OCI-LY1 (cell line): ENCODE measurements around the gene CRTC3.

Experiments
- H2AFZ ChIP-seq: fragments of 200-600 bp; sonication (generic), shearing (Covaris generic); 2 replicates; pipeline ENCODE4 v1.6.0; 2014; ENCODE audit warnings: antibody characterized with exemption, mild to moderate bottlenecking, low read length
- H3F3A ChIP-seq: fragments of 200-600 bp; sonication (generic), shearing (Covaris generic); 2 replicates; pipeline ENCODE4 v1.6.0; 2014; ENCODE audit warnings: mild to moderate bottlenecking, antibody characterized with exemption, low read length, moderate library complexity; ENCODE audit not compliant: insufficient read depth
- H3K27ac ChIP-seq: fragments of 200-600 bp; sonication (generic); 2 replicates; pipeline ENCODE4 v1.5.1; 2014; ENCODE audit warnings: low read length, mixed run types, mild to moderate bottlenecking, low read depth; ENCODE audit not compliant: poor library complexity, severe bottlenecking
- H3K27me3 ChIP-seq: fragments of 200-600 bp; sonication (generic); 2 replicates; pipeline ENCODE4 v1.6.0; 2014; ENCODE audit warnings: antibody characterized with exemption, mild to moderate bottlenecking, low read length, moderate library complexity; ENCODE audit not compliant: insufficient read depth
- H3K36me3 ChIP-seq: fragments of 200-600 bp; sonication (generic); 2 replicates; pipeline ENCODE4 v1.6.1; 2014; ENCODE audit warnings: mild to moderate bottlenecking, antibody characterized with exemption, low read length, moderate library complexity, mixed read lengths; ENCODE audit not compliant: insufficient read depth
- H3K4me1 ChIP-seq: fragments of 200-600 bp; sonication (generic); 2 replicates; pipeline ENCODE4 v1.5.1; 2014; ENCODE audit warnings: mild to moderate bottlenecking, low read length, moderate library complexity; ENCODE audit not compliant: insufficient read depth, severe bottlenecking
- H3K4me2 ChIP-seq: fragments of 200-600 bp; sonication (generic), shearing (Covaris generic); 2 replicates; pipeline ENCODE4 v1.6.1; 2014; ENCODE audit warnings: low read length
- H3K4me3 ChIP-seq: fragments of 200-600 bp; sonication (generic); 2 replicates; pipeline ENCODE4 v1.5.1; 2014; ENCODE audit warnings: low read length, low read depth, mild to moderate bottlenecking, mixed read lengths; ENCODE audit not compliant: poor library complexity, severe bottlenecking
- H3K79me2 ChIP-seq: fragments of 200-600 bp; shearing (Covaris generic); 2 replicates; pipeline ENCODE4 v1.6.1; 2016; ENCODE audit warnings: mixed run types, low read length, mixed read lengths; ENCODE audit not compliant: insufficient read depth
- H3K9ac ChIP-seq: fragments of 200-600 bp; sonication (generic), shearing (Covaris generic); 2 replicates; pipeline ENCODE4 v1.6.1; 2014; ENCODE audit warnings: mild to moderate bottlenecking, low read length, mixed read lengths
- H3K9me2 ChIP-seq: fragments of 200-600 bp; sonication (generic), shearing (Covaris generic); 2 replicates; pipeline ENCODE4 v1.6.1; 2014; ENCODE audit warnings: low read depth, mild to moderate bottlenecking, low read length, mixed read lengths
- H3K9me3 ChIP-seq: fragments of 200-600 bp; shearing (Covaris generic); 2 replicates; pipeline ENCODE4 v1.6.1; 2014; ENCODE audit warnings: low read length, mixed read lengths
- H4K20me1 ChIP-seq: fragments of 200-600 bp; sonication (generic), shearing (Covaris generic); 2 replicates; pipeline ENCODE4 v1.6.0; 2016; ENCODE audit warnings: mild to moderate bottlenecking, low read length; ENCODE audit not compliant: insufficient read depth
- EZH2 ChIP-seq: fragments of 200-600 bp; sonication (generic), shearing (Covaris generic); IDR thresholded peaks from 2 replicates; pipeline ENCODE4 v1.8.0; 2017; ENCODE audit warnings: borderline replicate concordance, mixed run types, mild to moderate bottlenecking, antibody characterized with exemption, low read length, moderate library complexity, mixed read lengths
- TF ChIP-seq, protein P1 (sequence below): fragments of 200-600 bp; sonication (generic), shearing (Covaris generic); IDR thresholded peaks from 2 replicates; pipeline ENCODE4 v1.5.1; 2017; ENCODE audit warnings: mild to moderate bottlenecking, antibody characterized with exemption, low read length, moderate library complexity, mixed read lengths

CRTC3 gene

DNA sequence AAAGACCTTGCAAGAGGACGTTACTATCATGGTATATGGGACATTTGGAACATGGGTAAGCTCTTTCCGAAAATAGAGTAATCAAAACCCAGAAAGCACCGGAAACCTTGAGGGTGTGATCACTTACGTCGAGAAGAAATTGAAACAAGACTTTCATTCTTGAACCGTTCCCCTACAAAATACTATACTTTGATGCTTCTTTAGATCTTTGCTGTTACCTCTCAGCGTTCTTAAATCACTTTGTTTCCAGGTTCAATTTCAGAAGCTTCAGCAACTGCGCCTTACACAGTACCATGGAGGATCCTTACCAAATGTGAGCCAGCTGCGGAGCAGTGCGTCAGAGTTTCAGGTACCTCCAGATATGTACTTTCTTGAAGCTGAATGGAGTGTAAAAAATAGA is 10.1 kb downstream of the CRTC3 start:
- Histone ChIP-seq H3K4me3 (no peak overlapping the region), H3K27ac (no peak overlapping the region), H2AFZ (no peak overlapping the region), H3K4me1 (peaks cover 6% of the 10 kb centered on the region), H3K27me3 (no peaks in the 10 kb centered on the region), H3K9me2 (no peaks in the 10 kb centered on the region), H3K9ac (no peak overlapping the region), H4K20me1 (no peaks in the 10 kb centered on the region), H3K9me3 (no peaks in the 10 kb centered on the region), H3F3A (no peaks in the 10 kb centered on the region), H3K4me2 (no peak overlapping the region), H3K36me3 (no peaks in the 10 kb centered on the region), H3K79me2 (no peaks in the 10 kb centered on the region)
- no peak for TF ChIP-seq EZH2

- Histone ChIP-seq H3K9me2 (no peaks in the 10 kb centered on the region), H2AFZ (no peak overlapping the region), H3K4me3 (no peak overlapping the region), H3K27me3 (no peaks in the 10 kb centered on the region), H3F3A (no peaks in the 10 kb centered on the region), H3K9ac (no peak overlapping the region), H4K20me1 (no peaks in the 10 kb centered on the region), H3K36me3 (no peaks in the 10 kb centered on the region), H3K4me1 (peaks cover 6% of the 10 kb centered on the region), H3K79me2 (no peaks in the 10 kb centered on the region), H3K4me2 (no peak overlapping the region), H3K27ac (no peak overlapping the region), H3K9me3 (no peaks in the 10 kb centered on the region)
- TF ChIP-seq EZH2 = no peak
- TF ChIP-seq, protein P1, sequence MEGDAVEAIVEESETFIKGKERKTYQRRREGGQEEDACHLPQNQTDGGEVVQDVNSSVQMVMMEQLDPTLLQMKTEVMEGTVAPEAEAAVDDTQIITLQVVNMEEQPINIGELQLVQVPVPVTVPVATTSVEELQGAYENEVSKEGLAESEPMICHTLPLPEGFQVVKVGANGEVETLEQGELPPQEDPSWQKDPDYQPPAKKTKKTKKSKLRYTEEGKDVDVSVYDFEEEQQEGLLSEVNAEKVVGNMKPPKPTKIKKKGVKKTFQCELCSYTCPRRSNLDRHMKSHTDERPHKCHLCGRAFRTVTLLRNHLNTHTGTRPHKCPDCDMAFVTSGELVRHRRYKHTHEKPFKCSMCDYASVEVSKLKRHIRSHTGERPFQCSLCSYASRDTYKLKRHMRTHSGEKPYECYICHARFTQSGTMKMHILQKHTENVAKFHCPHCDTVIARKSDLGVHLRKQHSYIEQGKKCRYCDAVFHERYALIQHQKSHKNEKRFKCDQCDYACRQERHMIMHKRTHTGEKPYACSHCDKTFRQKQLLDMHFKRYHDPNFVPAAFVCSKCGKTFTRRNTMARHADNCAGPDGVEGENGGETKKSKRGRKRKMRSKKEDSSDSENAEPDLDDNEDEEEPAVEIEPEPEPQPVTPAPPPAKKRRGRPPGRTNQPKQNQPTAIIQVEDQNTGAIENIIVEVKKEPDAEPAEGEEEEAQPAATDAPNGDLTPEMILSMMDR = no peak
These were observed 11.0 kb downstream of the CRTC3 start for GRCh38 chr15:90540768-90541167.

GRCh38 chr15:90545095-90545494 is 15.4 kb downstream of the CRTC3 start:
- Histone ChIP-seq H2AFZ (no peak overlapping the region), H3K9me2 (no peaks in the 10 kb centered on the region), H3K4me3 (no peak overlapping the region), H3F3A (no peaks in the 10 kb centered on the region), H3K4me2 (no peak overlapping the region), H3K9me3 (no peaks in the 10 kb centered on the region), H3K79me2 (no peaks in the 10 kb centered on the region), H3K4me1 (no peaks in the 10 kb centered on the region), H4K20me1 (no peaks in the 10 kb centered on the region), H3K27me3 (no peaks in the 10 kb centered on the region), H3K27ac (no peak overlapping the region), H3K36me3 (no peaks in the 10 kb centered on the region), H3K9ac (no peak overlapping the region)
- no peak for TF ChIP-seq EZH2
- TF ChIP-seq, protein P1 = peak; percentile 47

GRCh38 chr15:90547540-90547939 is 17.8 kb downstream of the CRTC3 start:
- Histone ChIP-seq H3K4me1 (peaks cover 10% of the 10 kb centered on the region), H3K4me2 (no peak overlapping the region), H3F3A (no peaks in the 10 kb centered on the region), H3K9ac (no peak overlapping the region), H2AFZ (no peak overlapping the region), H3K9me3 (no peaks in the 10 kb centered on the region), H4K20me1 (no peaks in the 10 kb centered on the region), H3K9me2 (no peaks in the 10 kb centered on the region), H3K27ac (no peak overlapping the region), H3K4me3 (no peak overlapping the region), H3K36me3 (no peaks in the 10 kb centered on the region), H3K79me2 (no peaks in the 10 kb centered on the region), H3K27me3 (no peaks in the 10 kb centered on the region)
- TF ChIP-seq, protein P1 = no peak
- no peak for TF ChIP-seq EZH2
